Tibial nerve (tissue), 4 donors: ENCODE data around the gene ITGA2.

Source experiments
- EP300 ChIP-seq, 2 donors: sonication (generic); formaldehyde crosslinking; IDR thresholded peaks; one replicate each; pipeline ENCODE4 v1.6.1; 2017; ENCODE audit warnings: antibody characterized with exemption in 2 of 2, mild to moderate bottlenecking in 1 of 2
- POLR2A ChIP-seq, 2 donors: fragments of 450-650 bp; IDR thresholded peaks; one replicate each; pipeline ENCODE4 v1.6.1; 2017; ENCODE audit warnings: antibody characterized with exemption in 2 of 2, mild to moderate bottlenecking in 2 of 2, moderate library complexity in 2 of 2
- TF ChIP-seq, protein P1 (sequence below), 5 experiments: fragments of 200-600 bp in 3 of 5; fragments of 450-650 bp in 2 of 5; sonication (generic) in 3 of 5; IDR thresholded peaks; one replicate each; pipeline ENCODE4 v1.5.1; 2016 to 2019; ENCODE audit warnings: antibody characterized with exemption in 5 of 5, mild to moderate bottlenecking in 3 of 5, moderate library complexity in 2 of 5

DNA sequence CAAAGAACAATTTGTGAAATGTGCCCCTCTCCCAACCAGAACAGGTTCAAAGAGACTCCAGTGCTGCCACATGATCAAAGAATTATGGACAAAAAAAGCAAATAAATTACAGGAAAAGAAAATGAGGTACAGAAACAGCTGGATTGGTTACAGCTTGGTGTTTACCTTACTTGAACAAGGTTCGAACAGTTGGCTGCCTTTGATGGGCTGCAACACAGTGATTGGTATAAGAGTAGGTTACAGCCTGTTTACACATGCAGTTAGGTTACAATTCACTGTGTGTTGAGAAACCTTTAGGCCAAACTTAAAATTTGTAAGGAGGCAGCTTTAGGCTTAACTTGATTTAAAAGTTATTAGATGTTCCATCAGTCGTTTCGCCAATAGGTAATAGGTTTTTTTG is 123.8 kb downstream of the ITGA2 start:
- TF ChIP-seq, protein P1, sequence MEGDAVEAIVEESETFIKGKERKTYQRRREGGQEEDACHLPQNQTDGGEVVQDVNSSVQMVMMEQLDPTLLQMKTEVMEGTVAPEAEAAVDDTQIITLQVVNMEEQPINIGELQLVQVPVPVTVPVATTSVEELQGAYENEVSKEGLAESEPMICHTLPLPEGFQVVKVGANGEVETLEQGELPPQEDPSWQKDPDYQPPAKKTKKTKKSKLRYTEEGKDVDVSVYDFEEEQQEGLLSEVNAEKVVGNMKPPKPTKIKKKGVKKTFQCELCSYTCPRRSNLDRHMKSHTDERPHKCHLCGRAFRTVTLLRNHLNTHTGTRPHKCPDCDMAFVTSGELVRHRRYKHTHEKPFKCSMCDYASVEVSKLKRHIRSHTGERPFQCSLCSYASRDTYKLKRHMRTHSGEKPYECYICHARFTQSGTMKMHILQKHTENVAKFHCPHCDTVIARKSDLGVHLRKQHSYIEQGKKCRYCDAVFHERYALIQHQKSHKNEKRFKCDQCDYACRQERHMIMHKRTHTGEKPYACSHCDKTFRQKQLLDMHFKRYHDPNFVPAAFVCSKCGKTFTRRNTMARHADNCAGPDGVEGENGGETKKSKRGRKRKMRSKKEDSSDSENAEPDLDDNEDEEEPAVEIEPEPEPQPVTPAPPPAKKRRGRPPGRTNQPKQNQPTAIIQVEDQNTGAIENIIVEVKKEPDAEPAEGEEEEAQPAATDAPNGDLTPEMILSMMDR (IDR thresholded peaks at IDR 0.05) = no peak
- TF ChIP-seq EP300 (IDR thresholded peaks at IDR 0.05) (no peak), POLR2A (IDR thresholded peaks at IDR 0.05) (no peak)
